K562 (cell line): ENCODE data around the gene DGKE. TPM values are rescaled to one million over a fixed set of nuclear protein-coding genes. Genes with fewer than 3 reads are reported as not detected.

Experiments used
- ATAC-seq: fragments of 200-7000 bp; cut with Tn5 transposase; 3 replicates; pipeline ENCODE4 v1.9.1; 2020; ENCODE audit warnings: moderate library complexity
- BruUV-seq: library from RNA; stranded (reverse); fragments of 400-500 nt; replicated peaks from 2 replicates; lab custom pipeline; 2021; lab: Mats Ljungman, UMichigan
- CTCF ChIA-PET: fragments of 300-600 bp; formaldehyde crosslinking; extraction: SDS; loops from one replicate; lab custom pipeline; 2021; ENCODE audit warnings: low intra/inter-chr PET ratio; lab: Yijun Ruan, JAX
- POLR2A ChIA-PET: fragments of 300-600, 350-650 bp; sonication (Branson Sonifier 250); formaldehyde crosslinking; extraction: SDS; loops from one replicate; lab custom pipeline; 2021; ENCODE audit warnings: antibody characterized with exemption, inconsistent platforms; lab: Yijun Ruan, JAX
- DNase-seq, 4 experiments: peaks; one replicate each; pipeline versions ENCODE4 v3.0.0 to v3.0.0-alpha.2; 2011 to 2018; ENCODE audit warnings: low spot score in 3 of 4, mixed read lengths in 3 of 4; ENCODE audit errors: extremely low read depth in 1 of 4
- FAIRE-seq: peaks from 2 replicates; lab custom pipeline; 2011; peaks lifted over from hg19 to GRCh38; lab: Jason Lieb, UNC
- H2AFZ ChIP-seq: 2 replicates; pipeline ENCODE4 v1.6.0; 2011; ENCODE audit warnings: low read depth, low read length, control low read depth, inconsistent platforms
- H3K27ac ChIP-seq: fragments of 200-600 bp; 3 replicates; pipeline ENCODE4 v1.8.0; 2011; ENCODE audit warnings: low read depth, mild to moderate bottlenecking, control low read depth, inconsistent platforms, low read length, moderate library complexity, mixed read lengths; ENCODE audit errors: extremely low read depth
- H3K27me3 ChIP-seq, 2 experiments: fragments of 300-600 bp in 1 of 2; 2 replicates in 1 of 2; 3 replicates in 1 of 2; pipeline versions ENCODE4 v1.6.0 to v1.8.0; 2011; ENCODE audit warnings: inconsistent platforms in 2 of 2, low read length in 2 of 2, mild to moderate bottlenecking in 1 of 2, mixed read lengths in 1 of 2, moderate library complexity in 1 of 2; ENCODE audit not compliant: control insufficient read depth in 2 of 2, insufficient read depth in 2 of 2
- H3K36me3 ChIP-seq: fragments of 300-600 bp; 3 replicates; pipeline ENCODE4 v1.8.0; 2011; ENCODE audit warnings: mild to moderate bottlenecking, low read length, inconsistent platforms; ENCODE audit not compliant: control insufficient read depth, insufficient read depth
- H3K4me1 ChIP-seq, 2 experiments: fragments of 200-600 bp in 1 of 2; replicated peaks in 1 of 2; 2 replicates in 1 of 2; 3 replicates in 1 of 2; pipeline versions ENCODE4 v1.5.1 to v1.8.0; 2011; ENCODE audit warnings: inconsistent platforms in 2 of 2, low read length in 2 of 2, mild to moderate bottlenecking in 1 of 2, mixed read lengths in 1 of 2, moderate library complexity in 1 of 2; ENCODE audit not compliant: control insufficient read depth in 2 of 2, insufficient read depth in 2 of 2
- H3K4me2 ChIP-seq: 2 replicates; pipeline ENCODE4 v1.6.1; 2011; ENCODE audit warnings: low read length, control low read depth, inconsistent platforms, mixed read lengths; ENCODE audit not compliant: insufficient read depth
- H3K4me3 ChIP-seq: fragments of 200-600 bp; sonication (generic), shearing (Covaris generic); 2 replicates; pipeline ENCODE4 v1.5.1; 2016; ENCODE audit warnings: control low read depth, inconsistent platforms
- H3K79me2 ChIP-seq: fragments of 200-600 bp; 3 replicates; pipeline ENCODE4 v1.8.0; 2011; ENCODE audit warnings: low read length, inconsistent platforms; ENCODE audit not compliant: control insufficient read depth, insufficient read depth
- H3K9ac ChIP-seq, 2 experiments: 2 replicates each; pipeline versions ENCODE4 v1.6.0 to v1.6.1; 2011; ENCODE audit warnings: low read depth in 2 of 2, low read length in 2 of 2, control low read depth in 1 of 2, inconsistent platforms in 1 of 2, mild to moderate bottlenecking in 1 of 2, mixed read lengths in 1 of 2; ENCODE audit not compliant: insufficient read depth in 1 of 2
- H3K9me1 ChIP-seq: one replicate; pipeline ENCODE4 v1.6.0; 2011; ENCODE audit warnings: inconsistent platforms, mild to moderate bottlenecking, low read length, moderate library complexity; ENCODE audit not compliant: control insufficient read depth, insufficient read depth
- H3K9me3 ChIP-seq: replicated peaks from 2 replicates; pipeline ENCODE4 v1.5.1; 2011; ENCODE audit warnings: low read depth, low read length, inconsistent platforms; ENCODE audit not compliant: control insufficient read depth, insufficient read depth
- H4K20me1 ChIP-seq: replicated peaks from 2 replicates; pipeline ENCODE4 v1.6.1; 2011; ENCODE audit warnings: low read length, inconsistent platforms, mixed read lengths; ENCODE audit not compliant: control insufficient read depth, insufficient read depth
- ARID2 ChIP-seq: fragments of 450-650 bp; IDR thresholded peaks from 2 replicates; pipeline ENCODE4 v1.6.1; 2017; ENCODE audit warnings: antibody characterized with exemption, mild to moderate bottlenecking
- ATF1 ChIP-seq, 2 experiments: fragments of 450-650 bp in 1 of 2; IDR thresholded peaks; 2 replicates each; pipeline ENCODE4 v1.6.1; 2016; ENCODE audit warnings: missing compliant biosample characterization in 1 of 2, missing genetic modification characterization in 1 of 2
- CREBBP ChIP-seq: IDR thresholded peaks from one replicate; pipeline ENCODE4 v1.6.1; 2012; ENCODE audit warnings: low read depth, mild to moderate bottlenecking, control low read depth, inconsistent platforms, low read length
- CUX1 ChIP-seq: fragments of 200-800 bp; sonication (Bioruptor generic); IDR thresholded peaks from 2 replicates; pipeline ENCODE4 v1.6.1; 2016; ENCODE audit warnings: missing genetic modification characterization, missing compliant biosample characterization
- FOXA1 ChIP-seq: fragments of 450-650 bp; IDR thresholded peaks from 2 replicates; pipeline ENCODE4 v1.6.1; 2016; ENCODE audit warnings: mild to moderate bottlenecking, borderline replicate concordance
- GATAD2A ChIP-seq: fragments of 450-650 bp; IDR thresholded peaks from 2 replicates; pipeline ENCODE4 v1.6.1; 2017
- JUND ChIP-seq, 2 experiments: IDR thresholded peaks; 2 replicates in 1 of 2; 3 replicates in 1 of 2; pipeline ENCODE4 v1.6.1; 2011; ENCODE audit warnings: borderline replicate concordance in 2 of 2, low read depth in 2 of 2, low read length in 2 of 2, improper control_type of control experiment in 1 of 2, missing biosample characterization in 1 of 2, missing genetic modification characterization in 1 of 2, missing genetic modification reagents in 1 of 2
- MAFK ChIP-seq: IDR thresholded peaks from 2 replicates; pipeline ENCODE4 v1.6.1; 2011; ENCODE audit warnings: low read length, improper control_type of control experiment
- MCM2 ChIP-seq: fragments of 450-650 bp; IDR thresholded peaks from 2 replicates; pipeline ENCODE4 v1.6.1; 2017; ENCODE audit warnings: low read depth, mild to moderate bottlenecking
- NCOR1 ChIP-seq: fragments of 450-650 bp; IDR thresholded peaks from 2 replicates; pipeline ENCODE4 v1.6.1; 2016; ENCODE audit warnings: mild to moderate bottlenecking, moderate library complexity
- PHTF2 ChIP-seq: fragments of 250-450 bp; sonication (Bioruptor Pico); IDR thresholded peaks from 2 replicates; pipeline ENCODE4 v1.5.0; 2021; ENCODE audit warnings: mild to moderate bottlenecking
- PTTG1 ChIP-seq: fragments of 450-650 bp; IDR thresholded peaks from 2 replicates; pipeline ENCODE4 v1.6.1; 2016; ENCODE audit warnings: low read depth, mild to moderate bottlenecking, missing genetic modification characterization, missing compliant biosample characterization
- SIN3A ChIP-seq, 2 experiments: fragments of 150-350 bp in 1 of 2; IDR thresholded peaks; 2 replicates each; pipeline ENCODE4 v1.6.1; 2011 to 2016; ENCODE audit warnings: borderline replicate concordance in 2 of 2, low read depth in 2 of 2, low read length in 2 of 2, mild to moderate bottlenecking in 2 of 2, moderate library complexity in 2 of 2; ENCODE audit not compliant: control insufficient read depth in 1 of 2
- SP2 ChIP-seq: IDR thresholded peaks from 2 replicates; pipeline ENCODE4 v1.6.1; 2011; ENCODE audit warnings: mild to moderate bottlenecking, low read depth, low read length, moderate library complexity; ENCODE audit not compliant: poor library complexity, severe bottlenecking; ENCODE audit errors: extremely low read depth
- SREBF1 ChIP-seq: fragments of 150-350 bp; IDR thresholded peaks from 2 replicates; pipeline ENCODE4 v1.6.1; 2014; ENCODE audit warnings: antibody characterized with exemption, low read depth, low read length, borderline replicate concordance
- ZNF589 ChIP-seq: fragments of 200-800 bp; sonication (Bioruptor generic); IDR thresholded peaks from 2 replicates; pipeline ENCODE4 v1.6.1; 2016; ENCODE audit warnings: low read depth, missing genetic modification characterization, missing compliant biosample characterization
- WGBS: fragments of 100-300 bp; shearing (Covaris generic); methylation state at CpG from one replicate; pipeline ENCODE4 v1.1.6; 2016; ENCODE audit warnings: low coverage, mixed read lengths; ENCODE audit not compliant: insufficient coverage; ENCODE audit errors: missing lambda C conversion rate; 5-methylcytosine and 5-hydroxymethylcytosine counted together
- in situ Hi-C: fragments of 300-500 bp; cut with MboI; formaldehyde crosslinking; loops from 4 replicates; pipeline ENCODE4 v1.15.0; 2018; ENCODE audit warnings: inconsistent platforms, mixed read lengths
- intact Hi-C: fragments of 100-400 bp; cut with micrococcal nuclease; formaldehyde crosslinking; loops from 2 replicates; pipeline ENCODE4 v1.14.2; 2022
- polyA plus RNA-seq, 8 experiments: library from polyadenylated mRNA; depleted of rRNA in 4 of 8; stranded (reverse) in 5 of 8; unstranded in 3 of 8; fragments of >200 nt; fragmentation: Nextera tagmentation in 2 of 8; fragmentation: Illumina TruSeq in 1 of 8; extraction: Ambion mirVana in 2 of 8; extraction: Trizol in 1 of 8; gene quantifications; 2 replicates each; pipeline versions ENCODE4 v1.2.1 to v1.2.3, GENCODE V29; 2011 to 2014; ENCODE audit warnings: inconsistent platforms in 1 of 8, missing spikeins in 1 of 8
- total RNA-seq, 7 experiments: library from RNA; depleted of rRNA in 6 of 7; stranded (reverse); fragments of >200 nt in 6 of 7; fragmentation: Illumina TruSeq in 2 of 7; extraction: Trizol in 2 of 7; gene quantifications; 2 replicates each; pipeline versions ENCODE4 v1.2.1 to v1.2.3, GENCODE V29; 2011 to 2021; ENCODE audit warnings: low replicate concordance in 1 of 7
- TF ChIP-seq, protein P1 (sequence below): IDR thresholded peaks from 2 replicates; pipeline ENCODE4 v1.6.1; 2016; ENCODE audit warnings: missing genetic modification characterization, missing compliant biosample characterization

DGKE gene
- total and polyA plus RNA-seq, 9 of the 15 experiments (the other 6 are each of a cell fraction or from before 2014, with no cell fraction given): 1.3 to 9.9 (median 5.9) TPM

GRCh38 chr17:56803071-56803470 lies 30.9 kb upstream of the DGKE start:
- Histone ChIP-seq H3K9me1 (no peaks in the 10 kb centered on the region), H3K27me3 (peaks cover 20 to 23% of the 10 kb centered on the region in 2 experiments; a peak in 4 of 5 replicates), H3K79me2 (no peaks in the 10 kb centered on the region), H3K4me3 (no peak overlapping the region), H2AFZ (no peak overlapping the region), H3K36me3 (no peaks in the 10 kb centered on the region), H3K9ac (no peak overlapping the region), H3K4me1 (no peaks in the 10 kb centered on the region; a peak in 2 of 5 replicates), H3K27ac (no peak overlapping the region), H4K20me1 (no peaks in the 10 kb centered on the region), H3K4me2 (no peak overlapping the region), H3K9me3 (no peaks in the 10 kb centered on the region)
- WGBS: 0% methylated on average over 1 of the region's 1 CpG
- ChIA-PET POLR2A (no interaction called here), CTCF (no interaction called here)
- ATAC-seq: no peak
- BruUV-seq: no TSS peak
- intact Hi-C loops (no loop called here), in situ Hi-C loops (no loop called here)
- no peak for FAIRE-seq
- DNase-seq: no peak
- TF ChIP-seq SREBF1 (no peak), SIN3A (IDR thresholded peaks at IDR 0.05; ENCODE audit: borderline replicate concordance in 2 of 2, control insufficient read depth in 1 of 2, low read depth in 2 of 2, low read length in 2 of 2) (no peak), GATAD2A (no peak), MCM2 (no peak), FOXA1 (no peak), ARID2 (no peak), PHTF2 (CRISPR knock-in tag) (no peak), SP2 (no peak), JUND (IDR thresholded peaks at IDR 0.05; ENCODE audit: borderline replicate concordance, low read depth, low read length) (no peak), JUND (tag; IDR thresholded peaks at IDR 0.05; ENCODE audit: borderline replicate concordance, low read depth, low read length) (no peak), CUX1 (CRISPR knock-in tag) (no peak), NCOR1 (no peak), PTTG1 (tag) (no peak), ZNF589 (CRISPR knock-in tag) (no peak), ATF1 (CRISPR knock-in tag; IDR thresholded peaks at IDR 0.05) (no peak), ATF1 (tag; IDR thresholded peaks at IDR 0.05) (no peak), MAFK (no peak), CREBBP (no peak)
- TF ChIP-seq, protein P1, sequence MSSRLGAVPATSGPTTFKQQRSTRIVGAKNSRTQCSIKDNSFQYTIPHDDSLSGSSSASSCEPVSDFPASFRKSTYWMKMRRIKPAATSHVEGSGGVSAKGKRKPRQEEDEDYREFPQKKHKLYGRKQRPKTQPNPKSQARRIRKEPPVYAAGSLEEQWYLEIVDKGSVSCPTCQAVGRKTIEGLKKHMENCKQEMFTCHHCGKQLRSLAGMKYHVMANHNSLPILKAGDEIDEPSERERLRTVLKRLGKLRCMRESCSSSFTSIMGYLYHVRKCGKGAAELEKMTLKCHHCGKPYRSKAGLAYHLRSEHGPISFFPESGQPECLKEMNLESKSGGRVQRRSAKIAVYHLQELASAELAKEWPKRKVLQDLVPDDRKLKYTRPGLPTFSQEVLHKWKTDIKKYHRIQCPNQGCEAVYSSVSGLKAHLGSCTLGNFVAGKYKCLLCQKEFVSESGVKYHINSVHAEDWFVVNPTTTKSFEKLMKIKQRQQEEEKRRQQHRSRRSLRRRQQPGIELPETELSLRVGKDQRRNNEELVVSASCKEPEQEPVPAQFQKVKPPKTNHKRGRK: no peak
